ENCODE data around the gene TXNDC17. TPM values are rescaled to one million over a fixed set of nuclear protein-coding genes. Genes with fewer than 3 reads are reported as not detected.
"Not testable (repeated sequence)": the region's sequence is repeated elsewhere in the genome, so short reads cannot be mapped to it uniquely, and the experiment has no call there.

Gene TXNDC17
- total RNA-seq, 1 donor from 2014 or later = 42.7 TPM

DNA sequence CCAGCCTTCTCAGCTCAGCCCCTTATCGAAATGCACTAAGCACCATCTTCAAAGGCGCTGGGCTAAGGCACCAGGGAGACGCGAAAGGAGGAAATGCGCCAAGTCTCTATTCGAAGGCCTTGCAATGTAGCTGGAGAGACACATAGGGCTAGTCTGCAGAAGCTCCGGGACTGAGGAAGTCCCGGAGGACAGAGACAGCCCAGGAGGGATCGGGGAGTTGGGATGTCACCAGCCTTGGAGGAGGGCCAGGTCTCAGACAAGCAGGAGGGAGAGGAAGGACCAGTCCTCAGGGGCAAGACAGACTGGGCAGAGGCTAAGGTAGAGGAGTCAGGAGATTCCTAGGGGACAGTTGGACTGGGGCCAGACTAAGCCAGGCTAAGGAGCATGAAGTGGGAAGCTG, 19.2 kb downstream of the TXNDC17 start:
- H3K27ac Mint-ChIP-seq = peak overlapping the region; percentile 72
- no peaks in the 10 kb centered on the region for H3K27me3 Mint-ChIP-seq
- ATAC-seq (ENCODE audit: low read depth) = no peak
- DNase-seq = no peak
- peaks cover 2% of the 10 kb centered on the region for H3K36me3 Mint-ChIP-seq (ENCODE audit: low read depth)
- ChIA-PET POLR2A (interaction anchor here (1.4 kb wide), 1 partner anchor 19 kb away, joined by 8 read pairs; the partner anchor contains the start of gene TXNDC17), CTCF (no interaction called here)
- H3K4me3 Mint-ChIP-seq = peak overlapping the region; percentile 79
- no peaks in the 10 kb centered on the region for H3K9me3 Mint-ChIP-seq
- peaks cover 57% of the 10 kb centered on the region for H3K4me1 Mint-ChIP-seq
- intact Hi-C loops (cut with micrococcal nuclease) = no loop called here
- TF ChIP-seq, protein P1, sequence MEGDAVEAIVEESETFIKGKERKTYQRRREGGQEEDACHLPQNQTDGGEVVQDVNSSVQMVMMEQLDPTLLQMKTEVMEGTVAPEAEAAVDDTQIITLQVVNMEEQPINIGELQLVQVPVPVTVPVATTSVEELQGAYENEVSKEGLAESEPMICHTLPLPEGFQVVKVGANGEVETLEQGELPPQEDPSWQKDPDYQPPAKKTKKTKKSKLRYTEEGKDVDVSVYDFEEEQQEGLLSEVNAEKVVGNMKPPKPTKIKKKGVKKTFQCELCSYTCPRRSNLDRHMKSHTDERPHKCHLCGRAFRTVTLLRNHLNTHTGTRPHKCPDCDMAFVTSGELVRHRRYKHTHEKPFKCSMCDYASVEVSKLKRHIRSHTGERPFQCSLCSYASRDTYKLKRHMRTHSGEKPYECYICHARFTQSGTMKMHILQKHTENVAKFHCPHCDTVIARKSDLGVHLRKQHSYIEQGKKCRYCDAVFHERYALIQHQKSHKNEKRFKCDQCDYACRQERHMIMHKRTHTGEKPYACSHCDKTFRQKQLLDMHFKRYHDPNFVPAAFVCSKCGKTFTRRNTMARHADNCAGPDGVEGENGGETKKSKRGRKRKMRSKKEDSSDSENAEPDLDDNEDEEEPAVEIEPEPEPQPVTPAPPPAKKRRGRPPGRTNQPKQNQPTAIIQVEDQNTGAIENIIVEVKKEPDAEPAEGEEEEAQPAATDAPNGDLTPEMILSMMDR (IDR thresholded peaks at IDR 0.05) = no peak

DNA sequence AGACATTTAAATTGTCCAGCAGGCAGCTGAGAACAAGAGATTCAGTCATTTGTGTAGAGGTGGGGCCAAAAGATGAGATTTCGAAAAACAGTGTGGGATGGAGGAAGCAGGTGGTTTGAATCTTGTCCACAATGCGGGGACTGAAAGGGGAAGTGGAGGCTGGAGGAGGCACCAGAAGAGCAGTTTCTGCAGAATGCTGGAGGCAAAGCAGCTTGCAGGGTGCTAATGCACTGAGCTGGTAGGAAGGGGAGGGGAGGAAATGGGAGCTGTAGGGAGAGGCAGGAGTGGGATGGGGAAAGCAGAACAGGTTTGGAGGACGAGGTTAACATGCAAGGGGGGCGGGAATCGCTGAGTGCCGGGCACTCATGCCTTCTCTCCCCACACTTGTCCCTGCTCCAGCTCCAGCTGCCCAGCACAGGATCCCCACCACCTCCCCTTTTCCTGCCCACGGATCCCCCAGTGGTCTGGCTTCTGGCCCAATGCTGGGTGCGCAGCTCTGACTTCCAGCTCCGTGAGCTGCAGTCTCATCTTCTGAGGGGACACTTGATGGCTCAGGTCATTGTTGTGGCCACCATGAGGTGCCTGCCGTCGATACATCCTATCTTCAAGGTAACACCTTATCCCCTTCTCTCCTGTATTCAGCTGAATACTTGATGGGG, 20.1 kb downstream of the TXNDC17 start:
- CTCF ChIA-PET = interaction anchor here (1.5 kb wide), 1 partner anchor 10 kb away, joined by 3 read pairs; no protein-coding TSS in a partner anchor
- POLR2A ChIA-PET = interaction anchor here (0.6 to 1.4 kb wide), 6 partner anchors 10 to 1151 kb away, joined by 3 to 9 read pairs (median 5); partner anchors contain the start of genes C17orf100, MED31 and TXNDC17

DNA sequence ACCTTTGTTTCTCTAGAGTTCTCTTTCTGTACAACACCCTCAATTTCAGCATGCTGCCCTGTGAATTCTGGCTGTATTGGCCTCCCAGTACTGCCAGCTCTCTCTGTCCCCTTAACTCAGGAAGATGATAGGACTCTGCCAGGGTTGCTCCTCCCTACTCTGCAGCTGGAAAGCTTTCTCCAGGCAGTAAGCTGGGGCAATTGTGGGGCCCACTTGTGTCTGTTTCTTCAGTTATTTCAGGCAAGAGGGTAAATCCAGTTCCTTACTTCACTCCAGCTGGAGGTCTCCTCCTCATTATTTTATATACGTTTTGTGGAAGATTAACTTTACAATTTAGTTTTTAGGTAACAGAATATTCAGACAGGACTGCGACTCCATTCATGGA, 20.6 kb downstream of the TXNDC17 start:
- no peaks in the 10 kb centered on the region for H3K27me3 Mint-ChIP-seq
- POLR2A ChIA-PET = interaction anchor here (0.6 to 1.4 kb wide), 5 partner anchors 10 to 1151 kb away, joined by 3 to 9 read pairs (median 7); partner anchors contain the start of genes C17orf100, MED31 and TXNDC17
- DNase-seq (no peak), ATAC-seq (ENCODE audit: low read depth) (no peak)
- CTCF ChIA-PET = interaction anchor here (1.5 kb wide), 1 partner anchor 9 kb away, joined by 3 read pairs; no protein-coding TSS in a partner anchor
- H3K4me1 Mint-ChIP-seq = peaks cover 54% of the 10 kb centered on the region
- no peaks in the 10 kb centered on the region for H3K9me3 Mint-ChIP-seq
- peak overlapping the region; percentile 72 for H3K27ac Mint-ChIP-seq
- TF ChIP-seq, protein P1 (IDR thresholded peaks at IDR 0.05) = no peak
- H3K36me3 Mint-ChIP-seq (ENCODE audit: low read depth) = peaks cover 5% of the 10 kb centered on the region
- peak overlapping the region; percentile 79 for H3K4me3 Mint-ChIP-seq
- intact Hi-C loops (cut with micrococcal nuclease) = no loop called here

More for the DNA sequence above, 20.1 kb downstream of the TXNDC17 start:
- Mint-ChIP-seq H3K4me3 (peak overlapping the region; percentile 79), H3K4me1 (peaks cover 52% of the 10 kb centered on the region), H3K27me3 (no peaks in the 10 kb centered on the region), H3K36me3 (ENCODE audit: low read depth) (peaks cover 2% of the 10 kb centered on the region), H3K9me3 (no peaks in the 10 kb centered on the region), H3K27ac (peak overlapping the region; percentile 72)
- no peak for DNase-seq
- intact Hi-C loops (cut with micrococcal nuclease) = no loop called here
- peak; percentile 68 for ATAC-seq (ENCODE audit: low read depth)
- TF ChIP-seq, protein P1 (IDR thresholded peaks at IDR 0.05) = no peak

DNA sequence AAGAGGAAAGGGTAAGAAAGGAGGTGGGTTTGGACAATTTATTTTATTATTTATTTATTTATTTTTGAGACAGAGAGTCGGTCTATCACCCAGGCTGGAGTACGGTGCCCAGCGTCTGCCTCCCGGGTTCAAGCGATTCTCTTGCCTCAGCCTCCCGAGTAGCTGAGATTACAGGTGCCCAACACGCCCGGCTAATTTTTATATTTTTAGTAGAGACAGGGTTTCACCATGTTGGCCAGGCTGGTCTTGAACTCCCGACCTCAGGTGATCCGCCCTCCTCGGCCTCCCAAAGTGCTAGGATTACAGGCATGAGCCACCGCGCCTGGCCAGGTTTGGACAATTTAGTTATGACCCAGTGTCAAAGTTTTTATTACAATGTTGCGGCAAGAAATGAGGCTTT, 22.3 kb downstream of the TXNDC17 start:
- H3K9me3 Mint-ChIP-seq; H3K27ac Mint-ChIP-seq; ATAC-seq (ENCODE audit: low read depth); POLR2A ChIA-PET; DNase-seq; CTCF ChIA-PET; H3K36me3 Mint-ChIP-seq (ENCODE audit: low read depth); intact Hi-C loops (cut with micrococcal nuclease); H3K4me3 Mint-ChIP-seq; H3K27me3 Mint-ChIP-seq: not testable (repeated sequence)
- H3K4me1 Mint-ChIP-seq = peaks cover 52% of the 10 kb centered on the region

DNA sequence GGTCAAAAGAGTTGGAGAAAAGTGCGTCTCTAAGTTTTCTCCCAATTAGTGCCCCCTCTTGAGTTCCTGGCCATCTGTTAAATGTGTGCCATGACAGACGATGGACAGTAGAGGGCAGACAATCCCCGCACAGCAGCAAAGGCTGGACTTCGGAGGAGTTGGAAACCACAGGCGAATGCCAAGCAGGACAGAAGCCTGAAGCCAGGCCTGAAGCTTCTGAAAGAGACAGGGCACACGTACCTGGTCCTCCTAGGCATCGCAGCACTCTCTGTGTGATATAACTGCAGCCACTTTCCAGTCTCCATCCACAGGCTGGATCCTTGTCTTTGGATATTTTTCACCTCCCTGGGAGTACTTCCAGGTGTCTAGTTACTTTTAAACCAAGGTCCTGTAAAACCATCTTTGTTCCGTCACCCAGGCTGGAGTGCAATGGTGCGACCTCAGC, 25.2 kb downstream of the TXNDC17 start:
- Mint-ChIP-seq H3K4me3 (no peak overlapping the region), H3K9me3 (no peaks in the 10 kb centered on the region), H3K27me3 (no peaks in the 10 kb centered on the region), H3K36me3 (ENCODE audit: low read depth) (peaks cover 17% of the 10 kb centered on the region), H3K4me1 (peaks cover 34% of the 10 kb centered on the region), H3K27ac (no peak overlapping the region)
- intact Hi-C loops (cut with micrococcal nuclease) = loop anchor here (1.0 to 5.0 kb wide), 5 partner anchors 47 to 336 kb away; partner anchors contain the start of gene SLC13A5
- ChIA-PET POLR2A (no interaction called here), CTCF (interaction anchor here (0.6 to 2.4 kb wide), 5 partner anchors 81 to 402 kb away, joined by 3 to 19 read pairs (median 4); no protein-coding TSS in a partner anchor)
- ATAC-seq (ENCODE audit: low read depth) = peak; percentile 95
- DNase-seq = no peak
- TF ChIP-seq, protein P1 (IDR thresholded peaks at IDR 0.05) = no peak
